HEK293 (cell line): ENCODE data around the gene PRODH2.
A peak's percentile ranks its signal among the peaks of the same experiment; 100 is the strongest.

Experiments
- BCL6B ChIP-seq: fragments of 450-650 bp; formaldehyde crosslinking; IDR thresholded peaks from 2 replicates; pipeline ENCODE4 v1.5.1; 2017; ENCODE audit warnings: missing biosample characterization, missing genetic modification characterization
- HOXC10 ChIP-seq: sonication (generic); formaldehyde crosslinking; IDR thresholded peaks from 2 replicates; pipeline ENCODE4 v1.8.1; 2023; ENCODE audit warnings: mild to moderate bottlenecking, missing genetic modification reagents
- KLF7 ChIP-seq: fragments of 450-650 bp; formaldehyde crosslinking; IDR thresholded peaks from 2 replicates; pipeline ENCODE4 v1.5.1; 2016; ENCODE audit warnings: missing biosample characterization, missing genetic modification characterization, borderline replicate concordance
- OSR2 ChIP-seq: fragments of 450-650 bp; formaldehyde crosslinking; IDR thresholded peaks from 2 replicates; pipeline ENCODE4 v1.5.1; 2016; ENCODE audit warnings: missing biosample characterization, missing genetic modification characterization
- SALL2 ChIP-seq: fragments of 450-650 bp; formaldehyde crosslinking; IDR thresholded peaks from 2 replicates; pipeline ENCODE4 v1.5.0; 2017; ENCODE audit warnings: missing biosample characterization, mild to moderate bottlenecking, missing genetic modification characterization, borderline replicate concordance
- ZBTB10 ChIP-seq: fragments of 450-650 bp; formaldehyde crosslinking; IDR thresholded peaks from 2 replicates; pipeline ENCODE4 v1.5.1; 2016; ENCODE audit warnings: missing biosample characterization, missing genetic modification characterization
- ZNF10 ChIP-seq: fragments of 450-650 bp; formaldehyde crosslinking; IDR thresholded peaks from 2 replicates; pipeline ENCODE4 v1.5.1; 2017; ENCODE audit warnings: missing biosample characterization, missing genetic modification characterization
- ZNF112 ChIP-seq: fragments of 450-650 bp; formaldehyde crosslinking; IDR thresholded peaks from 2 replicates; pipeline ENCODE4 v1.5.0; 2017; ENCODE audit warnings: missing biosample characterization, missing genetic modification characterization
- ZNF132 ChIP-seq: fragments of 450-650 bp; formaldehyde crosslinking; IDR thresholded peaks from 2 replicates; pipeline ENCODE4 v1.5.1; 2017; ENCODE audit warnings: missing biosample characterization, missing genetic modification characterization, borderline replicate concordance
- ZNF16 ChIP-seq: fragments of 450-650 bp; formaldehyde crosslinking; IDR thresholded peaks from 2 replicates; pipeline ENCODE4 v1.5.1; 2016; ENCODE audit warnings: low read depth, missing biosample characterization, missing genetic modification characterization
- ZNF2 ChIP-seq: fragments of 450-650 bp; formaldehyde crosslinking; IDR thresholded peaks from 2 replicates; pipeline ENCODE4 v1.5.1; 2016; ENCODE audit warnings: missing biosample characterization, missing genetic modification characterization
- ZNF23 ChIP-seq: fragments of 450-650 bp; formaldehyde crosslinking; IDR thresholded peaks from 2 replicates; pipeline ENCODE4 v1.5.1; 2016; ENCODE audit warnings: missing biosample characterization, missing genetic modification characterization, borderline replicate concordance
- ZNF292 ChIP-seq: fragments of 450-650 bp; formaldehyde crosslinking; IDR thresholded peaks from 2 replicates; pipeline ENCODE4 v1.5.1; 2016; ENCODE audit warnings: low read depth, missing biosample characterization, missing genetic modification characterization, borderline replicate concordance
- ZNF335 ChIP-seq: fragments of 450-650 bp; formaldehyde crosslinking; conservative IDR thresholded peaks from 2 replicates; pipeline ENCODE4 v1.5.1; 2016; ENCODE audit warnings: missing biosample characterization, missing genetic modification characterization
- ZNF341 ChIP-seq: fragments of 450-650 bp; formaldehyde crosslinking; IDR thresholded peaks from 2 replicates; pipeline ENCODE4; 2016; ENCODE audit warnings: low read depth, missing biosample characterization, missing genetic modification characterization
- ZNF366 ChIP-seq: fragments of 450-650 bp; formaldehyde crosslinking; conservative IDR thresholded peaks from 2 replicates; pipeline ENCODE4 v1.5.1; 2016; ENCODE audit warnings: missing biosample characterization, missing genetic modification characterization
- ZNF560 ChIP-seq: fragments of 450-650 bp; formaldehyde crosslinking; IDR thresholded peaks from 2 replicates; pipeline ENCODE4 v1.5.1; 2017; ENCODE audit warnings: missing biosample characterization, missing genetic modification characterization, borderline replicate concordance
- ZNF610 ChIP-seq: fragments of 450-650 bp; formaldehyde crosslinking; IDR thresholded peaks from 2 replicates; pipeline ENCODE4 v1.5.1; 2016; ENCODE audit warnings: missing biosample characterization, missing genetic modification characterization, borderline replicate concordance
- ZNF629 ChIP-seq: fragments of 450-650 bp; formaldehyde crosslinking; IDR thresholded peaks from 2 replicates; pipeline ENCODE4 v1.5.1; 2017; ENCODE audit warnings: missing biosample characterization, missing genetic modification characterization
- ZNF664 ChIP-seq: fragments of 450-650 bp; formaldehyde crosslinking; IDR thresholded peaks from 2 replicates; pipeline ENCODE4 v1.5.1; 2016; ENCODE audit warnings: missing biosample characterization, missing genetic modification characterization
- ZNF785 ChIP-seq: fragments of 450-650 bp; formaldehyde crosslinking; IDR thresholded peaks from 2 replicates; pipeline ENCODE4 v1.5.1; 2016; ENCODE audit warnings: missing biosample characterization, missing genetic modification characterization
- ZSCAN23 ChIP-seq: fragments of 450-650 bp; formaldehyde crosslinking; IDR thresholded peaks from 2 replicates; pipeline ENCODE4 v1.5.1; 2016; ENCODE audit warnings: missing biosample characterization, missing genetic modification characterization
- TF ChIP-seq, protein P1 (sequence below): fragments of 450-650 bp; formaldehyde crosslinking; IDR thresholded peaks from 2 replicates; pipeline ENCODE4 v1.5.1; 2016; ENCODE audit warnings: missing biosample characterization, missing genetic modification characterization, borderline replicate concordance
- TF ChIP-seq, protein P2 (sequence below): fragments of 450-650 bp; formaldehyde crosslinking; IDR thresholded peaks from 2 replicates; pipeline ENCODE4 v1.5.1; 2017; ENCODE audit warnings: missing biosample characterization, missing genetic modification characterization
- TF ChIP-seq, protein P3 (sequence below): fragments of 450-650 bp; formaldehyde crosslinking; IDR thresholded peaks from 2 replicates; pipeline ENCODE4 v1.5.1; 2016; ENCODE audit warnings: missing biosample characterization, missing genetic modification characterization
- TF ChIP-seq, protein P4 (sequence below): fragments of 450-650 bp; formaldehyde crosslinking; IDR thresholded peaks from 2 replicates; pipeline ENCODE4 v1.5.1; 2016; ENCODE audit warnings: missing biosample characterization, missing genetic modification characterization

Gene PRODH2

GRCh38 chr19:35757231-35757748, 55.4 kb downstream of the PRODH2 start (continued):
- TF ChIP-seq ZNF335 (tag by site-specific recombination): peak; percentile 89
- TF ChIP-seq, protein P1, sequence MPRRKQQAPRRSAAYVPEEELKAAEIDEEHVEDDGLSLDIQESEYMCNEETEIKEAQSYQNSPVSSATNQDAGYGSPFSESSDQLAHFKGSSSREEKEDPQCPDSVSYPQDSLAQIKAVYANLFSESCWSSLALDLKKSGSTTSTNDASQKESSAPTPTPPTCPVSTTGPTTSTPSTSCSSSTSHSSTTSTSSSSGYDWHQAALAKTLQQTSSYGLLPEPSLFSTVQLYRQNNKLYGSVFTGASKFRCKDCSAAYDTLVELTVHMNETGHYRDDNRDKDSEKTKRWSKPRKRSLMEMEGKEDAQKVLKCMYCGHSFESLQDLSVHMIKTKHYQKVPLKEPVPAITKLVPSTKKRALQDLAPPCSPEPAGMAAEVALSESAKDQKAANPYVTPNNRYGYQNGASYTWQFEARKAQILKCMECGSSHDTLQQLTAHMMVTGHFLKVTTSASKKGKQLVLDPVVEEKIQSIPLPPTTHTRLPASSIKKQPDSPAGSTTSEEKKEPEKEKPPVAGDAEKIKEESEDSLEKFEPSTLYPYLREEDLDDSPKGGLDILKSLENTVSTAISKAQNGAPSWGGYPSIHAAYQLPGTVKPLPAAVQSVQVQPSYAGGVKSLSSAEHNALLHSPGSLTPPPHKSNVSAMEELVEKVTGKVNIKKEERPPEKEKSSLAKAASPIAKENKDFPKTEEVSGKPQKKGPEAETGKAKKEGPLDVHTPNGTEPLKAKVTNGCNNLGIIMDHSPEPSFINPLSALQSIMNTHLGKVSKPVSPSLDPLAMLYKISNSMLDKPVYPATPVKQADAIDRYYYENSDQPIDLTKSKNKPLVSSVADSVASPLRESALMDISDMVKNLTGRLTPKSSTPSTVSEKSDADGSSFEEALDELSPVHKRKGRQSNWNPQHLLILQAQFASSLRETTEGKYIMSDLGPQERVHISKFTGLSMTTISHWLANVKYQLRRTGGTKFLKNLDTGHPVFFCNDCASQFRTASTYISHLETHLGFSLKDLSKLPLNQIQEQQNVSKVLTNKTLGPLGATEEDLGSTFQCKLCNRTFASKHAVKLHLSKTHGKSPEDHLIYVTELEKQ (tag by site-specific recombination): peak; percentile 44; the same call in 1 of the 2 replicates
- TF ChIP-seq ZNF785 (tag by site-specific recombination): no peak
- TF ChIP-seq ZNF10 (tag by site-specific recombination): peak; percentile 65; the same call in 1 of the 2 replicates
- no peak for TF ChIP-seq ZNF664 (tag by site-specific recombination)
- no peak for TF ChIP-seq ZNF560 (tag by site-specific recombination)
- no peak for TF ChIP-seq BCL6B (tag by site-specific recombination)
- peak; percentile 66 for TF ChIP-seq ZNF2 (tag by site-specific recombination)
- peak; percentile 80 for TF ChIP-seq ZNF629
- no peak for TF ChIP-seq SALL2
- no peak for TF ChIP-seq ZNF341
- TF ChIP-seq ZNF132 (tag by site-specific recombination): no peak
- no peak for TF ChIP-seq ZNF23
- no peak for TF ChIP-seq ZNF112
- no peak for TF ChIP-seq HOXC10 (CRISPR knock-in tag)
- no peak for TF ChIP-seq ZNF16 (tag by site-specific recombination)
- TF ChIP-seq, protein P2, sequence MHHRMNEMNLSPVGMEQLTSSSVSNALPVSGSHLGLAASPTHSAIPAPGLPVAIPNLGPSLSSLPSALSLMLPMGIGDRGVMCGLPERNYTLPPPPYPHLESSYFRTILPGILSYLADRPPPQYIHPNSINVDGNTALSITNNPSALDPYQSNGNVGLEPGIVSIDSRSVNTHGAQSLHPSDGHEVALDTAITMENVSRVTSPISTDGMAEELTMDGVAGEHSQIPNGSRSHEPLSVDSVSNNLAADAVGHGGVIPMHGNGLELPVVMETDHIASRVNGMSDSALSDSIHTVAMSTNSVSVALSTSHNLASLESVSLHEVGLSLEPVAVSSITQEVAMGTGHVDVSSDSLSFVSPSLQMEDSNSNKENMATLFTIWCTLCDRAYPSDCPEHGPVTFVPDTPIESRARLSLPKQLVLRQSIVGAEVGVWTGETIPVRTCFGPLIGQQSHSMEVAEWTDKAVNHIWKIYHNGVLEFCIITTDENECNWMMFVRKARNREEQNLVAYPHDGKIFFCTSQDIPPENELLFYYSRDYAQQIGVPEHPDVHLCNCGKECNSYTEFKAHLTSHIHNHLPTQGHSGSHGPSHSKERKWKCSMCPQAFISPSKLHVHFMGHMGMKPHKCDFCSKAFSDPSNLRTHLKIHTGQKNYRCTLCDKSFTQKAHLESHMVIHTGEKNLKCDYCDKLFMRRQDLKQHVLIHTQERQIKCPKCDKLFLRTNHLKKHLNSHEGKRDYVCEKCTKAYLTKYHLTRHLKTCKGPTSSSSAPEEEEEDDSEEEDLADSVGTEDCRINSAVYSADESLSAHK (tag by site-specific recombination): peak; percentile 48; the same call in 1 of the 2 replicates
- TF ChIP-seq ZSCAN23: peak; percentile 77; the same call in 1 of the 2 replicates
- peak; percentile 82 for TF ChIP-seq ZBTB10 (tag by site-specific recombination)
- TF ChIP-seq, protein P3, sequence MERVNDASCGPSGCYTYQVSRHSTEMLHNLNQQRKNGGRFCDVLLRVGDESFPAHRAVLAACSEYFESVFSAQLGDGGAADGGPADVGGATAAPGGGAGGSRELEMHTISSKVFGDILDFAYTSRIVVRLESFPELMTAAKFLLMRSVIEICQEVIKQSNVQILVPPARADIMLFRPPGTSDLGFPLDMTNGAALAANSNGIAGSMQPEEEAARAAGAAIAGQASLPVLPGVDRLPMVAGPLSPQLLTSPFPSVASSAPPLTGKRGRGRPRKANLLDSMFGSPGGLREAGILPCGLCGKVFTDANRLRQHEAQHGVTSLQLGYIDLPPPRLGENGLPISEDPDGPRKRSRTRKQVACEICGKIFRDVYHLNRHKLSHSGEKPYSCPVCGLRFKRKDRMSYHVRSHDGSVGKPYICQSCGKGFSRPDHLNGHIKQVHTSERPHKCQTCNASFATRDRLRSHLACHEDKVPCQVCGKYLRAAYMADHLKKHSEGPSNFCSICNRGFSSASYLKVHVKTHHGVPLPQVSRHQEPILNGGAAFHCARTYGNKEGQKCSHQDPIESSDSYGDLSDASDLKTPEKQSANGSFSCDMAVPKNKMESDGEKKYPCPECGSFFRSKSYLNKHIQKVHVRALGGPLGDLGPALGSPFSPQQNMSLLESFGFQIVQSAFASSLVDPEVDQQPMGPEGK (tag by site-specific recombination): peak; percentile 100
- TF ChIP-seq ZNF366 (tag by site-specific recombination): peak; percentile 81
- peak; percentile 48; the same call in 1 of the 2 replicates for TF ChIP-seq KLF7 (tag by site-specific recombination)
- TF ChIP-seq, protein P4, sequence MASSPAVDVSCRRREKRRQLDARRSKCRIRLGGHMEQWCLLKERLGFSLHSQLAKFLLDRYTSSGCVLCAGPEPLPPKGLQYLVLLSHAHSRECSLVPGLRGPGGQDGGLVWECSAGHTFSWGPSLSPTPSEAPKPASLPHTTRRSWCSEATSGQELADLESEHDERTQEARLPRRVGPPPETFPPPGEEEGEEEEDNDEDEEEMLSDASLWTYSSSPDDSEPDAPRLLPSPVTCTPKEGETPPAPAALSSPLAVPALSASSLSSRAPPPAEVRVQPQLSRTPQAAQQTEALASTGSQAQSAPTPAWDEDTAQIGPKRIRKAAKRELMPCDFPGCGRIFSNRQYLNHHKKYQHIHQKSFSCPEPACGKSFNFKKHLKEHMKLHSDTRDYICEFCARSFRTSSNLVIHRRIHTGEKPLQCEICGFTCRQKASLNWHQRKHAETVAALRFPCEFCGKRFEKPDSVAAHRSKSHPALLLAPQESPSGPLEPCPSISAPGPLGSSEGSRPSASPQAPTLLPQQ: peak; percentile 94
- peak; percentile 68 for TF ChIP-seq OSR2
- no peak for TF ChIP-seq ZNF292
- 0 out of 2 replicates have a peak, but pooled peaks have one; percentile 33 for TF ChIP-seq ZNF610 (tag by site-specific recombination)
